ENCODE measurements around the gene RARS2.

The RARS2 gene

GRCh38 chr6:87600576-87600975 is 10.8 kb upstream of the RARS2 start:
- no peak for DNase-seq (ENCODE audit: low spot score)
- Histone ChIP-seq H3K4me3 (no peak overlapping the region), H3K27ac (no peak overlapping the region)
- TF ChIP-seq CTCF (IDR thresholded peaks at IDR 0.05), result no peak

- H3K27ac ChIP-seq, result no peak overlapping the region
- peak overlapping the region; percentile 96 for H3K4me3 ChIP-seq
- no peak for TF ChIP-seq CTCF (IDR thresholded peaks at IDR 0.05)
- no peak for DNase-seq (ENCODE audit: low spot score)
Measured at GRCh38 chr6:87590990-87591389, 1.2 kb upstream of the RARS2 start.

GRCh38 chr6:87590417-87590880 is 662 bp upstream of the RARS2 start:
- peak overlapping the region; percentile 44 to 85 for H3K27ac ChIP-seq
- no peak for TF ChIP-seq CTCF (IDR thresholded peaks at IDR 0.05)
- H3K4me3 ChIP-seq, result peak overlapping the region; percentile 96
- no peak for DNase-seq (ENCODE audit: low spot score)

GRCh38 chr6:87588756-87589407 is 905 bp downstream of the RARS2 start:
- Histone ChIP-seq H3K27ac (peak overlapping the region in 1 of 2 donors; percentile 44), H3K4me3 (peak overlapping the region; percentile 96)
- DNase-seq (ENCODE audit: low spot score), result no peak
- TF ChIP-seq CTCF (IDR thresholded peaks at IDR 0.05), result no peak

GRCh38 chr6:87586371-87587077 is 3.3 kb downstream of the RARS2 start:
- no peak for DNase-seq (ENCODE audit: low spot score)
- Histone ChIP-seq H3K27ac (no peak overlapping the region), H3K4me3 (no peak overlapping the region)
- TF ChIP-seq CTCF (IDR thresholded peaks at IDR 0.05), result no peak

- no peak for DNase-seq (ENCODE audit: low spot score)
- Histone ChIP-seq H3K4me3 (no peak overlapping the region), H3K27ac (no peak overlapping the region)
- no peak for TF ChIP-seq CTCF (IDR thresholded peaks at IDR 0.05)
Measured at GRCh38 chr6:87583822-87584221, 6.0 kb downstream of the RARS2 start.

GRCh38 chr6:87575423-87575822 is 14.4 kb downstream of the RARS2 start:
- no peak for TF ChIP-seq CTCF (IDR thresholded peaks at IDR 0.05)
- no peak for DNase-seq (ENCODE audit: low spot score)
- H3K27ac ChIP-seq, result no peak overlapping the region
- H3K4me3 ChIP-seq, result no peak overlapping the region
